PFSK-1 (cell line): Measurements from ENCODE around the gene LDLRAD4.

Experiments
- FOXP2 ChIP-seq: optimal IDR thresholded peaks from 2 replicates; pipeline ENCODE3; 2011; ENCODE audit warnings: borderline replicate concordance, control low read depth, inconsistent platforms; ENCODE audit not compliant: insufficient read depth; ENCODE audit errors: extremely low read length, extremely low read depth
- POLR2AphosphoS5 ChIP-seq: IDR thresholded peaks from 2 replicates; pipeline ENCODE4 v1.6.1; 2012; ENCODE audit warnings: low read depth, mild to moderate bottlenecking, control low read depth, low read length, moderate library complexity
- REST ChIP-seq, 2 experiments: IDR thresholded peaks; 2 replicates each; pipeline versions ENCODE4 v1.6.1 to v1.8.0; 2011 to 2012; ENCODE audit warnings: low read depth in 2 of 2, low read length in 2 of 2, control low read depth in 1 of 2, inconsistent platforms in 1 of 2, mild to moderate bottlenecking in 1 of 2, moderate library complexity in 1 of 2; ENCODE audit not compliant: insufficient read depth in 1 of 2
- SIN3A ChIP-seq: IDR thresholded peaks from 2 replicates; pipeline ENCODE4 v1.6.1; 2012; ENCODE audit warnings: mild to moderate bottlenecking, low read length, moderate library complexity, borderline replicate concordance; ENCODE audit not compliant: insufficient read depth
- TAF1 ChIP-seq: IDR thresholded peaks from 2 replicates; pipeline ENCODE4 v1.6.1; 2012; ENCODE audit warnings: low read length, control low read depth, borderline replicate concordance; ENCODE audit not compliant: insufficient read depth

LDLRAD4 gene

GRCh38 chr18:13309748-13310670, 91.4 kb downstream of the LDLRAD4 start:
- TF ChIP-seq REST (IDR thresholded peaks at IDR 0.05; ENCODE audit: insufficient read depth in 1 of 2, low read depth in 2 of 2, low read length in 2 of 2), result no peak
- TF ChIP-seq POLR2AphosphoS5, result no peak
- no peak for TF ChIP-seq TAF1
- no peak for TF ChIP-seq FOXP2

GRCh38 chr18:13311193-13311592, 92.6 kb downstream of the LDLRAD4 start:
- no peak for TF ChIP-seq TAF1

GRCh38 chr18:13312515-13312914, 94.0 kb downstream of the LDLRAD4 start:
- TF ChIP-seq REST (IDR thresholded peaks at IDR 0.05; ENCODE audit: insufficient read depth in 1 of 2, low read depth in 2 of 2, low read length in 2 of 2) (no peak), TAF1 (no peak), FOXP2 (no peak), POLR2AphosphoS5 (no peak), SIN3A (no peak)

GRCh38 chr18:13313006-13313686, 94.6 kb downstream of the LDLRAD4 start:
- no peak for TF ChIP-seq FOXP2
- TF ChIP-seq REST (IDR thresholded peaks at IDR 0.05; ENCODE audit: insufficient read depth in 1 of 2, low read depth in 2 of 2, low read length in 2 of 2), result no peak
- TF ChIP-seq POLR2AphosphoS5, result no peak

- no peak for TF ChIP-seq REST (IDR thresholded peaks at IDR 0.05; ENCODE audit: insufficient read depth in 1 of 2, low read depth in 2 of 2, low read length in 2 of 2)
- TF ChIP-seq FOXP2, result no peak
- TF ChIP-seq SIN3A, result no peak
- TF ChIP-seq TAF1, result no peak
- TF ChIP-seq POLR2AphosphoS5, result no peak
Measured at GRCh38 chr18:13315000-13315399, 96.4 kb downstream of the LDLRAD4 start.
